DMS153 (cell line): ENCODE data around the gene ABRACL.
"Not testable (repeated sequence)": the region's sequence is repeated elsewhere in the genome, so short reads cannot be mapped to it uniquely, and the experiment has no call there.

ENCODE experiments used
- DNase-seq: peaks from one replicate; lab custom pipeline; 2025; lab: John Stamatoyannopoulos, UW

ABRACL gene, protein sequence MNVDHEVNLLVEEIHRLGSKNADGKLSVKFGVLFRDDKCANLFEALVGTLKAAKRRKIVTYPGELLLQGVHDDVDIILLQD

DNA sequence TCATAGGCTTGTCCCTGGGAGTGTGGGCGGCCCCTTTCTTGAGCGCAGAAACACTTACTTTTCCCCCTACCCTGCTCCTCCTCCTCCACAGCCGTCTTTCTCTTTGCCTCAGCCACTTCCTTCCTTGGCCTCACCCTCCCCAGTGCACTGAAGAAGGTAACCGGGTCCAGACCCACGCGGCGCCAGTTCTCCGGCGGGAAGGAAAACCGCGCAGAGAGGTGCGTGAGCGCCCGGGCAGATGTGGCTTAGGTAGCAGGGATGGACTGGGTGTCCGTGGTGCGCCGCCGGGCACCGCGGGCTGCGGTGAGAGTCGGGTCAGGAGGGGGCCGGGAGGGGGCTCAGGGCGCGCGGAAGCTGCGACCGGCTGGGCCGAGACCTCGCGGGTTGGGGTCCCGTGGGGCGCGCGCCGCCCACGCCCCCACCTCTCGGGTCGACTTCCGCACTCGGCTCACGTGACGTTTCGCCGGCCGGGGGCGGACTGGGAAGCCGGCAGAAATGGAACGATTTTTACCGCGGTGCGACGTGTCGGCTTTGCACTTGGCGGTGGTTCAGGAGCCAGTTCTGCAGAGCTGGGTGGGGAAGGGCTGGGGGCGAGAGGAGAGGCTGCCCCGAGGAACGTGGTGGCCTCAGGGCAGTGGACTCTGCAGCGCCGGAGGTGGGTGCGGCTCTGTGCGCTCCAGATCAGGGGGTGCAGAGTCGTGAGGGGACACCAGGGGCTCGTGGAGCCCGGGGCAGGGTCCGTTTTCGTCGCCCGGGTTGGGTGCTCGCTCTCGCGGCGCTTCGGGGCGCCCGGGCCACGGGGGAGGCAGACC, at the start of gene ABRACL:
Gene ABRACL, plus strand, starts transcription at position 88 of the 812 bp plus-strand sequence. CDS start 5,416 bp downstream, outside the sequence.
- DNase-seq = peak; percentile 44

DNA sequence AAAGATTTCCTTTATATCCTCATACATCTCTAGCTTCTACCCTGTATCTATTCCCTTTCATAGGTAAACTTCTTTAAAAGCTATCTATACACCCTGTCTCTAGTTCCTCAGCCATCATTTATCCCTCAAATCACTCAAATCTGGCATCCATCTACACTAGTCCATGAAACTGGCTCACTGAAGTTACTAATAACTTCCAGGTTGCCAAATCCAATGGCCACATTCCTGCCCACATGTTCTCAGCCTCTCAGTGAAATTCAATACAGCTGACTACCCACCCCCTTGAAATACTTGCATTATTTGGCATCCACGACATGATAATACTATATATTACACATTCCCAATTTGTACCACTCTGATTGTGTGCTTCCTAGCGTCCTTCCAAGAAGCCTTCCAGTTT, 49.2 kb upstream of the ABRACL start:
- no peak for DNase-seq

DNA sequence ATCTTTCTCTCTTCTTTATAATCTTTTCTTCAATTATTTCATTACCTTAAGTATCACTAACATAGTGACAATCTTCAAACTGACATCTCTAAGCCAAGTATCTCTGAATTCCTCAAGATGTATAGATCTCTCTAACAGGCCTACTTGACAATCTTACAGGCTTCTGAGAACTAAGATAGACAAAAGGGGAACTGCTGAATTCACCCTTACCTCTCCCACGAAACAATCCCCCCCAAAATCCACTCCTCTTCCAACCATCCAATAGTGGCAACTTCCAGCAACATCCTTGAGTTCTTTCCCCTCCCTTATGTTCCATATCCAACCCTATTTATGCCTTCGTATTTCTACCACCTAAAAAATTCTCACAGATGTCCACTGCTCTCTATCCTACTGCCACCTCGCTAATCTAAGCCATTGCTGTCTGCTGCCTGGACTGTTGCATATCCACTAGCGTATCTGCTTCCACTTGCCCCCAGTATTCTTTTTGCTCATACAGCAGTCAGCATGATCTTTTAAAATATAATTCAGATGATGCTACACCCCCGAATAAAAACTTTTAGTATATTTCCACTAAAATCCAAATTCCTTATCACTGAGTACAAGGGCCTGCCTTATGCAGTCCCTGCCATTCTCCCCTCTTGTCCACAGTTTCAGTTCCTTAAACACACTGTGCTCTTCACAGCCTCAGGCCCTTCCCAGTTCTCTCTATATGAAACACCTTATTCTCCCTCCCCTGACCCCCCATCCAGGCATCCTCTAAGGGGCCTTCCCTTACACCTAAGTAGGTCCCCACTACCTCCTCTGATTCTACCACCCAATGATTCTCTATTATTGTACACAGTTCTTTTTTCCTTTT, 48.5 kb upstream of the ABRACL start:
- DNase-seq = no peak

DNA sequence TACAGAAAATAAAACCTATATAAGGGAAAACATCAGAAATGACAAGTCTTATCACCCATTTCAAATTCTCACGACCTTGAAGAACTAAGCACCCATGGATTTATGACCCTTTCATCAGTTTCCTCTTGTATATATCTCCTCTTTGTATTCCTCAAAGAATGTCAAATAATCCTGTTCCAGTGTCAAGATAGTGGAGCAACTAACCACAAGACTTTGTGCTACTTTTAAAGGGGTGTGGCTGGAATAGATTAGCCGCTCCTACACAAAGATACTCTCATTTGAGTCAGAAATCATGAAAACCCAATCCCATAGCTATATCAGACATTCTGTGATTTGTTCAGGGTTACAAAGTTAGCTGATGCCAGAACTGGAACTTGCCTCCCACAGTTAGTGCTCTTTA, 47.1 kb upstream of the ABRACL start:
- no peak for DNase-seq

DNA sequence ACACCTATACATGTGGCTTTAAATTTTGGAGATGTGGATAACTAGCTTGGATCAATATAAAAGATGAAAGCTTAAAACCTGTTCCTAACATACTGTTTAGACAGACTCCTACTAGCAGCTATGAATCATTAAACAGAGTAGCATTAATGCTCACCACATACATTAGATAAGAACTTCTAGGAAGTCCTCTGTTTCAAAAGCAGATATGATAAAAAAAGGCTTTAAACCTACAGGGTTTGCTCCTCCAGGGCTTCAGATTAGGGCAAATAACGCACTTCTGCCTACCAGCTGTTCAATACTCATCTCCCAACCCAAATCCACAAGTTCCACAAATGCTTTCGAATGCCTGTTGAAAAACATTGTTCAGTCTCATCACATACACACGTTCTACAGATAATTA, 42.0 kb upstream of the ABRACL start:
- DNase-seq = no peak

DNA sequence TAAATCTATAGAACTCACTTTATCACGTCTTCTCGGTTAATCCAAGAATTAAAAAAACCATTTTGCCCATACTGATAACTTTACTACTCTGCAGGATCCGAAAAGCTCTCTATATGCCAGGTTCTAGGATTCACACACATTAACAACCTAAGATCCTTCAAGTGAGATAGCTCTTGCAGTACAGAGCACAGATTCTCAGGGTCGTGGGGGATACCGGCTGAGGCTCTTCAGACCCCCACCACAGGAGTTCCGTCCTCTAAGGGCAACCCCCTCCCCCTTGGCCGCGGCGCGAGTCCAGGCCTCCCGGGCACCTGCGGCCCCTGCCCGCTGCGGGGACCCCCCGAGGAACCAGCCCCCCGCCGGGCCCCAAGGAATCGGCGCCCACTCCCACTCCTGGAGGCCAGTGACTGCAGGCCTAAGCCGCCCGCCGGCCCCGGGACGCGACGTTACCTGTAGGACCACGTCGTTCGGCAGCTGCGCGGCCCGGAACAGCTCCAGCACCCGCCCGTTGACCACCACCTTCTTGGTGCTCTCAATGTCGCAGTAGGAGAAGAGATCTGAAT, 41.4 kb upstream of the ABRACL start:
- DNase-seq = no peak

DNA sequence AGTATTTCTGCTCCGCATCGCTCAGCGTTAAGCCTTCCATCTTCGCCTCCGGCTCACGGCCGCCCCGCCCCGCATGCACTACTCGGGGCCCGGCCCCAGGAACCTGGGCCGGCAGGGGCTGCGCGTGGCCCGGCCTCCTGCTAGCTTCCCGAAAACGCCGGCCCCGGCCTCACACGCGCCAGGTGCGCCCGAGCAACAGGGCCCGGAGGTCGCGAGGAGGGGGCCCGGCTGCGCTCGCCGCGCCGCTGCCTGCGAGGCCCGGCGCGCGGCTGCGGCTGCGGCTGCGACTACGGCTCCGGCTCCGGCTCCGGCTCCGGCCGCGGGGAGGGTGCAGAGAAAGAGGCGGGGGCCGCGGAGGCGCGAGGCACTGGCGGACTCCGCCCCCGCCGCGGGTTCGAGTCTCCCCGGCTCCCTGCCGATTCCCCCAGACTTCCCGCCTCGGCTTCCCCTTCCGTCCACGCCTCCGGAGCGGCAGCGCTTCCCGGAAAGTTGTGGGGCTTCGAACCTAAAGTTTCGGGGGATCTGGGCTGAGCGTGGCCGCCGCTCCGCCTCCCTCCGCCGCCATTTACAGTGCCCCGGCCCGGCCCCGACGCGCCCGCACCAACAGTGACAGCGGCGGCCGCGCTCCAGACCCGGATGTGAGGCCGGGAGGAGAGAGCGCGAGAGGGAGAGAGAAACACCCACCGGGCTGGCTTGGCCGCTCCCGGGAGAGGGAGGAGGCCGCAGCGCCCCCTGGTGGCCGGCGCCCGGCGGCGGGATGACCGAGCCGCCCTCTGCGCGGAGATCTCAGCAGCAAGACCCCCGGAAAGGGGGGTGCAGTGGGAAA, 40.7 kb upstream of the ABRACL start, which contains the start of gene REPS1:
Gene REPS1, minus strand, starts transcription at position 611 of the 826 bp plus-strand sequence. Its CDS starts 571 bp downstream, at position 40.
- DNase-seq = peak; percentile 74

DNA sequence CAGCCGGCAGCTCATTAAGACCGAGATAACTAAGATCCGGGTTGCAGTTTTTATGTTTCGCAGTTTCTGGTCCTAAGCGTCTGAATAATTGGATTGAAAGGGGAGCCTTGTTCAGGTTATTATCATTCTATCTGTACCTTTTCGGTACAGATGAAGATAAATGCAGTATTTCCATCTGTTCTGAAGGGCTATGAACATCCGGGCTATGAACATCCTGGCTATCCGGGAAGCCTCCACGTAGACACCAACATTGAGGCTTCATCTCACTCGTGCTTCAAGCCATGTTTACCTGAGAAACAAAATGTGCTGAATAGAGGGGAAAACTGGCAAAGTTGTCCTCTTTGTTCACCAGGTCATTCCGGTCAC, 40.1 kb upstream of the ABRACL start:
- DNase-seq = peak; percentile 57

DNA sequence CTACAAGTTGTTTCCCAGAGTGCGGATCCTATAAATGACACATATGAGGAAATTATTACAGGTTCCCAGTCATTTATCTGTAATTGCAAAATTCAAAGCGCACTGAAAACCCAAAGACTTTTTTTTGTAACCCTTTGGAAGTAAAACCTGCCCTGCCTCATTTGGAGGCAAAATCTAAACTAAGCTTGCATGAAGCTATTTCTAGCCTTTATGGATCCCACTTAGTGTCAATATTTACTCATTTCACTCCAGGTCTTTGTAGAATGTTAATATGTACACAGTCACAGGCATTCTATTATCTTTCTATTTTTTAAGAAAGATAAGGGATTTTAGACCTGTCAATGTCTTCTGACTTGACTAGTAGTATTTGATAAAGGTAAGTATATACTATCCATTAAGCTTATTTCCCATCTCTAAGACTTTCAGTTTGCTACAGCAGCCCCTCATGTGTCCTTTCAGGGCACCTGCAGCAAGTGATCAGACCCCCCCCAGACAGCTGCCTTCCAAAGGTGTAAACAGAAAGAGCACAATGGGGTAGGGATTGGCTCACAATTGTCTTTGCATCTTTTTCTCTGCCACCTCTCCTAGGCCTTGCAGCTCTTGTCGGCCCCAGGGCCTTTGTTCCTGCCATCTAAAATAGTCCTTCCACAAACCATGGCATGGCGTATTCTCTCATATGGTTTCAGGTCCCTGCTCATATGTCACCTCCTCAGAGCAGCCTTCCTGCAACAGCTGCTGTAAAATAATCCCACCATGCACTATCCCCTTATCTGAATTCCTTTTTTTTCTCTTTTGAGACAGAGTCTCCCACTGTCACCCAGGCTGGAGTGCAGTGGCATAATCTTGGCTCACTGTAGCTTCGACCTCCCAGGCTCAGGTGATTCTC, 39.2 kb upstream of the ABRACL start:
- DNase-seq = peak; percentile 42

DNA sequence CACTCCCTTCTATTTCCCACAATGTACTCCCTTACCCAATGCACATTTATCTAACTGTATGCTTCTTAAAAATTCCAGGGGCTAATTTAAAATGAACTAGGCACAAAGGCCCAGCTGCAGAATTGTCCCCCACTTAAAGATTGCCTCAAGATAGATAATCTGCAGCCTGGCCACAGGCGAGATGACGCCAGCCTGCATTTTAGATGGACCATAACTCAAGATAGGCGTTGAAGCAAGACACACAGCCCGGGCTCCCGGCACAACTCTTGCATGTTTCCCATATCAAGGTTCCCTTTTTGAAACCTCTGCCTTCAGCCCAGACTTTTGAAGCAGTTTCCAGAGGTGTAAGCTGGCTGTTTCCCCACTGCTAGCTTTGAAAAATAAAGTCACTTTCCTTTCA, 37.3 kb upstream of the ABRACL start:
- no peak for DNase-seq

DNA sequence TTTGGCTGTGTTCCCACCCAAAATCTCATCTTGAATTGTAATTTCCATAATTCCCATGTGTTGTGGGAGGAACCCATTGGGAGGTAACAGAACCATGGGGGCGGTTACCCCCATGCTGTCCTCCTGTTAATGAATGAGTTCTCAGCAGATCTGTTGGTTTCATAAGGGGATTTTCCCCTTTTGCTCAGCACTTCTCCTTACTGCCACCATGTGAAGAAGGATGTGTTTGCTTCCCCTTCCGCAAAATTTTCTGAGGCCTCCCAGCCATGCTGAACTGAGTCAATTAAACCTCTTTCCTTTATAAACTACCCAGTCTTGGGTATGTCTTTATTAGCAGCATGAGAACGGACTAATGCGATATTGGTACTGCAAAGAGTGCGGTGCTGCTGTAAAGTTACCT, 35.6 kb upstream of the ABRACL start:
- DNase-seq = not testable (repeated sequence)

DNA sequence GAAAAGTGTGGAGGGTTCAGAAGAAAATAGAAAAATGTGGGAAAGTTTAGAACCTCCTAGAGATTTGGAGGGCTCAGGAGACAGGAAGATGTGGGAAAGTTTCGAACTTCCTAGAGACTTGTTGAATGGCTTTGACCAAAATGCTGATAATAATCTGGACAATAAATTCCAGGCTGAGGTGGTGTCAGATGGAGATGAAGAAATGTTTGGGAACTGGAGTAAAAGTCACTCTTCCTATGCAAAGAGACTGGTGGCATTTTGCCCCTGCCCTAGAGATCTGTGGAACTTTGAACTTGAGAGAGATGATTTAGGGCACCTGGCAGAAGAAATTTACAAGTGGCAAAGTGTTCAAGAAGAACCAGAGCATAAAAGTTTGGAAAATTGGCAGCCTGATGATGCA, 35.1 kb upstream of the ABRACL start:
- not testable (repeated sequence) for DNase-seq

DNA sequence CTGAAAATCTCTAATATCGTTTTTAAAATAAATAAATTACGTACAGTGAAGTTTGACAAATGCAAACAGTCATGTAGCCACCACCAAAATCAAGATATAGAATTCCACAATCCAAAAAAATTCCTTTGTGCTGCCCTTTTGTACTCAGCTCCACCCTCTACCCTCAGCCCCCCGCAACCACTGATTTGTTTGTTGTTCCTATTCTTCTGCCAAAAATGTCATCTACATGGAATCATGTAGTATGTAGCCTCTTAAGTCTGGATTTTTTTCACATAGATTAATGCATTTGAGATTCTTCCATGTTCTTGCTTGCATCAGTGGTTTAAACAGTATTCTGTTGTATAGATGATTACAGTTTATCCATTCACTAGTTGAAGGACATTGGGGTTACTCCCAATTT, 32.0 kb upstream of the ABRACL start:
- DNase-seq = no peak

DNA sequence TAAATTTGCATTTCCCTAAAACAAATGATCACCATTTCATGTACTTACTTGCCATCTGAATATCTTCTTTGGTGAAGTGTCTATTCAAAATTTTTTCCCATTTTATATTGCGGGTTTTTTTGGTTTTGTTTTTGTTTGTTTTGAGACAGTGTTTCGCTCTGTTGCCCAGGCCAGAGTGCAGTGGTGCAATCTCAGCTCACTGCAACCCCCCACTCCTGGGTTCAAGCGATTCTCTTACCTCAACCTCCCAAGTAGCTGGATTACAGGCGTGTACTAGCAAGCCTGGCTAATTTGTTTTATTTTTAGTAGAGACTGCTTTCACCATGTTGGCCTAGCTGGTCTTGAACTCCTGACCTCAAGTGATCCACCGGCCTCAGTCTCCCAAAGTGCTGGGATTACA, 31.4 kb upstream of the ABRACL start:
- DNase-seq = no peak

DNA sequence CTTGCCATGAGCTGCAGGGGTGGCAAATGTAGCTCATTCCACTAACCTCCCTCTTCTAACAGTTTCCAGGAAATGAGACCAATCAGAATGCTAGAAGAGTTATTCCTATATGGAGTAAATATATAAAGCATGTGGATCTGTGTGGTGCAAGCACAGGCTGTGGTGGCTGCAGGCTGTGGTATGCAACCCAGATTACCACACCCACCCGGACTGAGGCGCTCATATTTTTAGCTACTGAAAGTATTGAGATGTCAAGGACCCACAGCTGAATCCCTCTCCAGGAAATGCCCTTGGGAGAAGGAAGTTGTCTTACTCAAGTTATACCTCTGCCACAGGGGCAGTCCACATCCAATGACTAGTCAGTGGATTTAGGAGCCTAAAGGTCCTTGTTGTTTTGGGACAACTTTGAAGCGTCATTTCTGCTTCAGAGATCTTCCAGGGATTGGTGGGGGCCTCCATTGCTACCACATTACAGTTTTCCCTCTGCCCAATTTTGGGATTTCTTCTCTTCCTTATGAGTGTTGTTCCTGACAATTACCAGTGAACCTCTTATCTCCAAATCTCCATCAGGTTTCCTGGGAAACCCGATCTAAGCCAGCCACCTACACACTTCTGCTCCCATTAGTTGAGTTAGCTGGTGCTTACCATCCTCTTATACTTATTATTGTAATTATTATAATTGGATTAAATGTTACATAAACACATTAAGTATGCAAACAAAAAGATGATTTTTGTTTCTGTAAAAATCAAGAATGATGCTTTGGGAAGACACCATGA, 28.4 kb upstream of the ABRACL start:
- no peak for DNase-seq

DNA sequence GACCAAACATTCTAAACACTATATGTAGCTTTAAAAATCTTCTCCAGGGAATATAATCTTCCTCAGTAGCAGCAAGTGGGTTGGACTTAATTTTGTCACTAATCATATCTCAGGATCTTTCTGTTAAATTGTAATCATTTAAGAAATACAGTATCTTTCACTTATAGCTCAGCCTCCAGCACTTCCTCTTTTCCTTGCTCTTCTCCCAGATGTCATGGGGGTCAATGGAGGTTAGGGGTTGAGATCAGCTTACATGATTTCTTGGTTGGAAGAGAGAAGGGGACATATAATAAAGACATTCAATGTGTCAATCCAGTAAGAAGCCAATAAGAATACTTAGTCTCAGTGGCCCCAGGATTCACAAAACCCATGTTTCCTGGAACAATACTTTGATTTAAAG, 24.8 kb upstream of the ABRACL start:
- no peak for DNase-seq

DNA sequence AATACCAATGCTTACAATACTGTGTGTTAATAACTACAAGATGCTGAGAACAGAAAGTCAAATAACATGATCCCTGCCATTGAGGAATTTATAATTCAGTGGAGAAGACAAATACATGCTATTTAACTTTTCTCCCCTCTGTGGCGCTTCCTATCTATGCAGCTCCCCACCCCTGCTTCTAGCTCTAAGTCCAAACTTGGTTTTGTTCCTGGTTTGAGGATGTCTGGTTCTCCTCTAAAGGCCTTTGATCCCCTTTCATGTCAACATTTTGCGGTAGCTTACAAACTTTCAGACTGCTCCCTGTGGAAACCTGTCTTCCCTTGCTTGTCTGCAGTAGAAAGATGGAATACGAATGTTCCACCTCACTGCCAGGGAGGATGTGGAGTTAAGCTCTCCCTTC, 22.1 kb upstream of the ABRACL start:
- DNase-seq = no peak

DNA sequence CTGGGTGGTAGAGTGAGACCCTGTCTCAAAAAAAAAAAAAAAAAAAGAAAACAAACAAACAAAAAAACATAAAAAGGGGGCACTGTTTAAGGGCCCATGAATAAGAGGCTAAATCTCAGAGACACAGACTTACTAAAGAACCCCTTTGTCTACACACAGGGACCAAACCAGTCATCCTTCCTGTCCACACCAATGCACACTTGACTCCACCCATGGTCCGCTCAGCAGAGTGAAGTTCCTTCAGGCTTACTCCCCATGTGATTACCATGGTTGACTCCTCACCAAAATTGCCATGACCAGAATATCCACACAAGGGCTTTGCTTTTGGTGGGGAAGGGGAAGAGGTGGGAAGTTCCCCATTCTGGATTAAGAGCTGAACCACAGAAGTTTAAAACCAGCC, 21.1 kb upstream of the ABRACL start:
- no peak for DNase-seq

DNA sequence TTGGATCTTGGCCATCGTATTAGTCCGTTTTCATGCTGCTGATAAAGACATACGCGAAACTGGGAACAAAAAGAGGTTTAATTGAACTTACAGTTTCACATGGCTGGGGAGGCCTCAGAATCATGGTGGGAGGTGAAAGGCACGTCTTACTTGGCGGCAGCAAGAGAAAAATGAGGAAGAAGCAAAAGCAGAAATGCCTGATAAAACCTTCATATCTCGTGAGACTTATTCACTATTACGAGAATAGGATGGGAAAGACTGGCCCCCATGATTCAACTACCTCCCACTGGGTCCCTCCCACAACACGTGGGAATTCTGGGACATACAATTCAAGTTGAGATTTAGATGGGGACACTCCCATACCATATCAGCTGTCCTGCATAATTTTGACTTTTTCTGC, 20.4 kb upstream of the ABRACL start:
- DNase-seq = no peak

DNA sequence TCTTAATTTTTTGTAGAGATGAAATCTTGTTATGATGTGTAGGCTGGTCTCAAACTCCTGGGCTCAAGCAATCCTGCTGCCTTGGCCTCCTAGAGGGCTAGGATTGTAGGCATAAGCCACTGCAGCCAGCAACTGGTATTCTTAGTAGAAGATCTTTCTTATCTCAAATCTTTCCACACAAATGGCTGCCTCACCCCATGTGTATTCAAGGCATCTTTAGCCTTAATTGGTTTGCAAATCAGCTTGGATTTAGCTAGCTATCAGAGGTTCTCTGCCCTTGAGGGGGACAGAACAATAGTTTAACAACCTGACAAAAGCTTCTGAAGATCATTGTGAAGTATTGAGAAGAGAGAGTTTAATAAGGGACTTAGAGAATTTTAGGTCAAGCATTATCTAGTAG, 17.9 kb upstream of the ABRACL start:
- DNase-seq = no peak
